GM12891 (cell line): ENCODE results near the gene MOGAT3.

Experiments used
- POLR2A ChIP-seq: IDR thresholded peaks from 2 replicates; pipeline ENCODE4 v1.6.1; 2011; ENCODE audit warnings: low read depth, low read length, control low read depth
- POLR2AphosphoS5 ChIP-seq: IDR thresholded peaks from 2 replicates; pipeline ENCODE4 v1.6.1; 2011; ENCODE audit warnings: low read depth, low read length, control low read depth
- TAF1 ChIP-seq: IDR thresholded peaks from 2 replicates; pipeline ENCODE4 v1.6.1; 2011; ENCODE audit warnings: low read depth, low read length, control low read depth

DNA sequence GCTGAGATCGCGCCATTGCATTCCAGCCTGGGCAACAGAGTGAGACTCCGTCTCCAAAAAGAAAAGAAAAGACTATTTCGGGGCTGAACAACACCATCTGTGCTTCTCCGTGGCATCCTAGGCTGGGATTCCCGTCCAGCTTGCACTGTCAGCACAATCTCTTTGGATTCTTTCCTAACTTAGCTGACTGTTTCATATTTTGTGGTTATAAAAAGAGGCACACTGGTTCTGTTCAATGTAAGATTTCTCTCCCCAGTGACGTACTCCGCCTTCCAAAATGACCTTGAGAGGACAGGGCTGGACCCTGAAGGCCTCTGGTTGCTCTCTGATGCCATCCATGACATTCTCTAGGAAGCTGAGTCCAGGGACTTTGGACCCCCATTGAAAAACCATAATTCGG is 25.9 kb upstream of the MOGAT3 start:
- TF ChIP-seq POLR2A (no peak), POLR2AphosphoS5 (no peak), TAF1 (no peak)
